ENCODE results near the gene D2HGDH.

DNA sequence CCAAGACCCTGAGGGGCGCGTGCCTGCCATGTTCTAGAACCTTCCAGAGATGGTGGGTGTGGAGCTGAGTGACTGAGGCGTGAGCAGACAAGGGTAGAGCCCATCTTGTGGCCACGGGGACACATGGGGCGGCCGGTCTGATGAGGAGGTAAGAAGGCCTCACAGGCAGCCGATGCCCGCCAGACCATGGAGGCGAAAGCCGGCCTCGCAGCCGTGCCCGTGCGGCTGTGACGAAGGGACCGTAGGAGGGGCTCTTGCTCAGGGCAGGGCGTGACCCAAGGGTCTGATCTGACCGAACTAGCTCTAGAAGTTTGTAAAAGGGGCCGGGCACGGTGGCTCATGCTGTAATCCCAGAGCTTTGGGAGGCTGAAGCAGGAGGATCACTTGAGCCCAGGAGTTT, 19.6 kb downstream of the D2HGDH start:
- TF ChIP-seq, protein P1, sequence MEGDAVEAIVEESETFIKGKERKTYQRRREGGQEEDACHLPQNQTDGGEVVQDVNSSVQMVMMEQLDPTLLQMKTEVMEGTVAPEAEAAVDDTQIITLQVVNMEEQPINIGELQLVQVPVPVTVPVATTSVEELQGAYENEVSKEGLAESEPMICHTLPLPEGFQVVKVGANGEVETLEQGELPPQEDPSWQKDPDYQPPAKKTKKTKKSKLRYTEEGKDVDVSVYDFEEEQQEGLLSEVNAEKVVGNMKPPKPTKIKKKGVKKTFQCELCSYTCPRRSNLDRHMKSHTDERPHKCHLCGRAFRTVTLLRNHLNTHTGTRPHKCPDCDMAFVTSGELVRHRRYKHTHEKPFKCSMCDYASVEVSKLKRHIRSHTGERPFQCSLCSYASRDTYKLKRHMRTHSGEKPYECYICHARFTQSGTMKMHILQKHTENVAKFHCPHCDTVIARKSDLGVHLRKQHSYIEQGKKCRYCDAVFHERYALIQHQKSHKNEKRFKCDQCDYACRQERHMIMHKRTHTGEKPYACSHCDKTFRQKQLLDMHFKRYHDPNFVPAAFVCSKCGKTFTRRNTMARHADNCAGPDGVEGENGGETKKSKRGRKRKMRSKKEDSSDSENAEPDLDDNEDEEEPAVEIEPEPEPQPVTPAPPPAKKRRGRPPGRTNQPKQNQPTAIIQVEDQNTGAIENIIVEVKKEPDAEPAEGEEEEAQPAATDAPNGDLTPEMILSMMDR (IDR thresholded peaks at IDR 0.05 in 4 of 5, conservative IDR thresholded peaks at IDR 0.05 in 1 of 5), result no peak
- TF ChIP-seq POLR2A (IDR thresholded peaks at IDR 0.05), result no peak
